ENCODE data around the gene LMTK3. TPM values are rescaled to one million over a fixed set of nuclear protein-coding genes. Genes with fewer than 3 reads are reported as not detected.

LMTK3 gene
- total and polyA plus RNA-seq, 2 experiments from 2014 or later, result 1.6 to 11.8 TPM

GRCh38 chr19:48452289-48453190 lies 59.1 kb downstream of the LMTK3 start (continued):
- TF ChIP-seq ETS1 (IDR thresholded peaks at IDR 0.05), result no peak
- no peak for TF ChIP-seq POLR2AphosphoS5 (IDR thresholded peaks at IDR 0.05; ENCODE audit: low read depth)
- TF ChIP-seq EZH2 (IDR thresholded peaks at IDR 0.05; ENCODE audit: low read depth, unreplicated experiment), result no peak
- no peak for TF ChIP-seq ZNF331 (CRISPR knock-in tag; IDR thresholded peaks at IDR 0.05; ENCODE audit: low read depth)
- no peak for TF ChIP-seq ZNF462 (CRISPR knock-in tag; IDR thresholded peaks at IDR 0.05)

GRCh38 chr19:48451624-48452023 lies 60.0 kb downstream of the LMTK3 start:
- H2AFZ ChIP-seq, result no peak overlapping the region
- H4K20me1 ChIP-seq (replicated peaks; ENCODE audit: insufficient read depth), result peaks cover 17% of the 10 kb centered on the region
- H3K36me3 Mint-ChIP-seq (ENCODE audit: low read depth), result peaks cover 81% of the 10 kb centered on the region
- peaks cover 18% of the 10 kb centered on the region for H3F3A ChIP-seq (replicated peaks; ENCODE audit: low read depth)
- no peaks in the 10 kb centered on the region for H3K4me1 Mint-ChIP-seq
- H3K79me2 ChIP-seq (replicated peaks; ENCODE audit: insufficient read depth), result peaks cover 21% of the 10 kb centered on the region
- no peaks in the 10 kb centered on the region for H3K27me3 Mint-ChIP-seq (ENCODE audit: insufficient read depth, low read depth, poor library complexity)
- no peak overlapping the region for H3K27ac Mint-ChIP-seq
- H3K36me3 ChIP-seq (ENCODE audit: insufficient read depth), result peaks cover 29% of the 10 kb centered on the region
- H3K4me3 ChIP-seq, result no peak overlapping the region
- H3K9me3 Mint-ChIP-seq, result no peaks in the 10 kb centered on the region; the same call in 2 of the 3 replicates
- ATAC-seq, result no peak
- no peaks in the 10 kb centered on the region for H3K9me2 ChIP-seq (ENCODE audit: insufficient read depth)
- DNase-seq (ENCODE audit: low spot score), result no peak
- H3K4me3 Mint-ChIP-seq, result no peak overlapping the region
- H3K27ac ChIP-seq (ENCODE audit: low read depth), result no peak overlapping the region
- H3K4me2 ChIP-seq, result no peak overlapping the region
- no peaks in the 10 kb centered on the region; the same call in 1 of the 2 replicates for H3K4me1 ChIP-seq (ENCODE audit: insufficient read depth)
- H3K27me3 ChIP-seq (ENCODE audit: insufficient read depth), result no peaks in the 10 kb centered on the region
- TF ChIP-seq STAT1 (IDR thresholded peaks at IDR 0.05; ENCODE audit: unreplicated experiment), result no peak
- TF ChIP-seq CREB1 (CRISPR knock-in tag; IDR thresholded peaks at IDR 0.05; ENCODE audit: low read depth), result no peak
- TF ChIP-seq ZNF331 (CRISPR knock-in tag; IDR thresholded peaks at IDR 0.05; ENCODE audit: low read depth), result no peak
- no peak for TF ChIP-seq CTCF (conservative IDR thresholded peaks at IDR 0.05; ENCODE audit: low read depth in 2 of 2)
- TF ChIP-seq POLR2AphosphoS5 (IDR thresholded peaks at IDR 0.05; ENCODE audit: low read depth), result no peak
- no peak for TF ChIP-seq REST (IDR thresholded peaks at IDR 0.05; ENCODE audit: unreplicated experiment)
- TF ChIP-seq EZH2 (IDR thresholded peaks at IDR 0.05; ENCODE audit: low read depth, unreplicated experiment), result no peak
- TF ChIP-seq JUNB (IDR thresholded peaks at IDR 0.05; ENCODE audit: unreplicated experiment), result no peak

All from GM23338 (cell line).